Thymus (tissue), 11 donors: ENCODE measurements around the gene AKAP10. TPM values are rescaled to one million over a fixed set of nuclear protein-coding genes. Genes with fewer than 3 reads are reported as not detected.

ENCODE experiments used
- DNase-seq, 9 donors: peaks; one replicate each; pipeline ENCODE4 v3.0.0-alpha.2; 2013; ENCODE audit warnings: low spot score in 9 of 9, low read depth in 6 of 9, missing footprints in 1 of 9
- H3K27ac ChIP-seq, 2 donors: one replicate each; pipeline ENCODE4 v1.5.1; 2013; ENCODE audit warnings: control low read depth in 1 of 2, low read depth in 1 of 2, low read length in 1 of 2, mild to moderate bottlenecking in 1 of 2, moderate library complexity in 1 of 2
- H3K27me3 ChIP-seq, 2 donors: one replicate each; pipeline ENCODE4 v1.5.1; 2013; ENCODE audit warnings: low read length in 1 of 2; ENCODE audit not compliant: control insufficient read depth in 2 of 2, insufficient read depth in 1 of 2
- H3K36me3 ChIP-seq, 2 donors: one replicate each; pipeline ENCODE4 v1.5.1; 2013; ENCODE audit warnings: low read length in 1 of 2, mild to moderate bottlenecking in 1 of 2, moderate library complexity in 1 of 2; ENCODE audit not compliant: control insufficient read depth in 2 of 2, insufficient read depth in 2 of 2
- H3K4me1 ChIP-seq, 2 donors: one replicate each; pipeline ENCODE4 v1.5.1; 2013; ENCODE audit warnings: low read length in 2 of 2; ENCODE audit not compliant: control insufficient read depth in 2 of 2, insufficient read depth in 2 of 2
- H3K4me3 ChIP-seq, 2 donors: one replicate each; pipeline ENCODE4 v1.5.1; 2013; ENCODE audit warnings: low read length in 2 of 2, control low read depth in 1 of 2, mild to moderate bottlenecking in 1 of 2
- H3K9me3 ChIP-seq, 2 donors: one replicate each; pipeline ENCODE4 v1.5.1; 2013; ENCODE audit warnings: low read length in 1 of 2, mild to moderate bottlenecking in 1 of 2; ENCODE audit not compliant: control insufficient read depth in 2 of 2, insufficient read depth in 1 of 2
- WGBS: extraction: QIAGEN DNeasy Blood & Tissue Kit; methylation state at CpG from one replicate; pipeline ENCODE4 v1.1.7; 2013; 5-methylcytosine and 5-hydroxymethylcytosine counted together
- polyA plus RNA-seq: library from polyadenylated mRNA; stranded (reverse); fragments of 200-250 nt; gene quantifications from one replicate; pipeline ENCODE4 v1.2.3, GENCODE V29; 2013
- total RNA-seq: library from RNA; stranded (reverse); fragments of 120-200 nt; gene quantifications from one replicate; pipeline ENCODE4 v1.2.4, GENCODE V29; 2013
- donor health status: healthy.

The AKAP10 gene
- total and polyA plus RNA-seq, 2 donors = 14.3 to 24.9 TPM

- Histone ChIP-seq H3K4me3 (no peak overlapping the region), H3K4me1 (no peaks in the 10 kb centered on the region), H3K27me3 (no peaks in the 10 kb centered on the region), H3K9me3 (no peaks in the 10 kb centered on the region), H3K27ac (no peak overlapping the region), H3K36me3 (peaks cover 35 to 59% of the 10 kb centered on the region in 2 donors)
- 95% methylated on average over 4 of the region's 4 CpGs for WGBS
- DNase-seq = no peak
Measured at GRCh38 chr17:19940722-19941464, 36.7 kb downstream of the AKAP10 start.

- Histone ChIP-seq H3K4me1 (no peaks in the 10 kb centered on the region), H3K36me3 (peaks cover 33 to 61% of the 10 kb centered on the region in 2 donors), H3K9me3 (no peaks in the 10 kb centered on the region), H3K4me3 (no peak overlapping the region), H3K27ac (no peak overlapping the region), H3K27me3 (no peaks in the 10 kb centered on the region)
- 97% methylated on average over 2 of the region's 2 CpGs for WGBS
- DNase-seq = no peak
Measured at GRCh38 chr17:19939993-19940721, 37.5 kb downstream of the AKAP10 start.

GRCh38 chr17:19938736-19939135 is 38.9 kb downstream of the AKAP10 start:
- Histone ChIP-seq H3K9me3 (no peaks in the 10 kb centered on the region), H3K27me3 (no peaks in the 10 kb centered on the region), H3K4me3 (no peak overlapping the region), H3K4me1 (no peaks in the 10 kb centered on the region), H3K36me3 (peaks cover 44 to 66% of the 10 kb centered on the region in 2 donors), H3K27ac (no peak overlapping the region)
- 99% methylated on average over 10 of the region's 10 CpGs for WGBS
- DNase-seq = no peak

- H3K9me3 ChIP-seq = no peaks in the 10 kb centered on the region
- 96% methylated on average over 2 of the region's 2 CpGs for WGBS
- H3K4me1 ChIP-seq = no peaks in the 10 kb centered on the region
- no peaks in the 10 kb centered on the region for H3K27me3 ChIP-seq
- DNase-seq = no peak
- H3K27ac ChIP-seq = no peak overlapping the region
- H3K36me3 ChIP-seq = peaks cover 41 to 68% of the 10 kb centered on the region in 2 donors
- no peak overlapping the region for H3K4me3 ChIP-seq
Measured at GRCh38 chr17:19937522-19937921, 40.1 kb downstream of the AKAP10 start.

- Histone ChIP-seq H3K27me3 (no peaks in the 10 kb centered on the region), H3K36me3 (peaks cover 43 to 72% of the 10 kb centered on the region in 2 donors), H3K4me3 (no peak overlapping the region), H3K4me1 (no peaks in the 10 kb centered on the region), H3K9me3 (no peaks in the 10 kb centered on the region), H3K27ac (no peak overlapping the region)
- 99% methylated on average over 2 of the region's 2 CpGs for WGBS
- DNase-seq = no peak
Measured at GRCh38 chr17:19935169-19935568, 42.5 kb downstream of the AKAP10 start.

GRCh38 chr17:19933628-19934027 is 44.0 kb downstream of the AKAP10 start:
- Histone ChIP-seq H3K27ac (no peak overlapping the region), H3K36me3 (peaks cover 40 to 71% of the 10 kb centered on the region in 2 donors), H3K27me3 (no peaks in the 10 kb centered on the region), H3K4me1 (no peaks in the 10 kb centered on the region), H3K4me3 (no peak overlapping the region), H3K9me3 (no peaks in the 10 kb centered on the region)
- WGBS = 98% methylated on average over 5 of the region's 5 CpGs
- DNase-seq = no peak

- peaks cover 36 to 69% of the 10 kb centered on the region in 2 donors for H3K36me3 ChIP-seq
- no peaks in the 10 kb centered on the region for H3K4me1 ChIP-seq
- H3K27ac ChIP-seq = no peak overlapping the region
- H3K4me3 ChIP-seq = no peak overlapping the region
- WGBS = over 99% methylated on average over 5 of the region's 5 CpGs
- H3K9me3 ChIP-seq = no peaks in the 10 kb centered on the region
- H3K27me3 ChIP-seq = no peaks in the 10 kb centered on the region
- DNase-seq = no peak
Measured at GRCh38 chr17:19933221-19933620, 44.4 kb downstream of the AKAP10 start.

- DNase-seq = no peak
- no peak overlapping the region for H3K4me3 ChIP-seq
- no peaks in the 10 kb centered on the region for H3K4me1 ChIP-seq
- no peak overlapping the region for H3K27ac ChIP-seq
- no peaks in the 10 kb centered on the region for H3K9me3 ChIP-seq
- peaks cover 26 to 69% of the 10 kb centered on the region in 2 donors for H3K36me3 ChIP-seq
- 97% methylated on average over 4 of the region's 4 CpGs for WGBS
- no peaks in the 10 kb centered on the region for H3K27me3 ChIP-seq
Measured at GRCh38 chr17:19928299-19928698, 49.3 kb downstream of the AKAP10 start.

GRCh38 chr17:19915245-19915978 is 62.2 kb downstream of the AKAP10 start:
- H3K9me3 ChIP-seq = no peaks in the 10 kb centered on the region
- H3K36me3 ChIP-seq = peaks cover 38 to 57% of the 10 kb centered on the region in 2 donors
- no peaks in the 10 kb centered on the region for H3K4me1 ChIP-seq
- no peaks in the 10 kb centered on the region for H3K27me3 ChIP-seq
- over 99% methylated on average over 2 of the region's 2 CpGs for WGBS
- DNase-seq = no peak
- no peak overlapping the region for H3K4me3 ChIP-seq
- no peak overlapping the region for H3K27ac ChIP-seq
